HEK293T (cell line): ENCODE results near the gene S1PR4.

Source experiments
- CTCF ChIA-PET: fragments of 350-600 bp; formaldehyde crosslinking; extraction: SDS; loops from one replicate; lab custom pipeline; 2021; ENCODE audit warnings: antibody characterized with exemption, inconsistent platforms; lab: Yijun Ruan, JAX
- POLR2A ChIA-PET: fragments of 350-600 bp; formaldehyde crosslinking; extraction: SDS; loops from one replicate; lab custom pipeline; 2020; ENCODE audit warnings: antibody characterized with exemption, inconsistent platforms; lab: Yijun Ruan, JAX
- DNase-seq: peaks from one replicate; pipeline ENCODE4 v3.0.0; 2012; ENCODE audit warnings: mixed read lengths; ENCODE audit errors: extremely low spot score
- ARNT ChIP-seq: fragments of 450-650 bp; IDR thresholded peaks from 2 replicates; pipeline ENCODE4 v1.6.1; 2017; ENCODE audit warnings: mild to moderate bottlenecking
- BHLHE40 ChIP-seq: fragments of 450-650 bp; IDR thresholded peaks from 2 replicates; pipeline ENCODE4 v1.6.1; 2016; ENCODE audit warnings: mild to moderate bottlenecking, moderate library complexity, borderline replicate concordance
- CTBP1 ChIP-seq: fragments of 450-650 bp; IDR thresholded peaks from 2 replicates; pipeline ENCODE4 v1.6.1; 2016; ENCODE audit warnings: borderline replicate concordance
- ELF4 ChIP-seq: fragments of 450-650 bp; IDR thresholded peaks from 2 replicates; pipeline ENCODE4 v1.6.1; 2017; ENCODE audit warnings: antibody characterized with exemption
- FOXA1 ChIP-seq: fragments of 450-650 bp; IDR thresholded peaks from 2 replicates; pipeline ENCODE4 v1.6.1; 2016; ENCODE audit warnings: mild to moderate bottlenecking
- FOXK2 ChIP-seq: fragments of 450-650 bp; IDR thresholded peaks from 2 replicates; pipeline ENCODE4 v1.6.1; 2016; ENCODE audit warnings: mild to moderate bottlenecking
- FOXM1 ChIP-seq: fragments of 450-650 bp; IDR thresholded peaks from 2 replicates; pipeline ENCODE4 v1.6.1; 2017; ENCODE audit warnings: mild to moderate bottlenecking, borderline replicate concordance
- HDGF ChIP-seq: fragments of 450-650 bp; IDR thresholded peaks from 2 replicates; pipeline ENCODE4 v1.6.1; 2017; ENCODE audit warnings: antibody characterized with exemption, borderline replicate concordance
- L3MBTL2 ChIP-seq: fragments of 450-650 bp; conservative IDR thresholded peaks from 2 replicates; pipeline ENCODE4 v1.6.1; 2016; ENCODE audit warnings: mild to moderate bottlenecking
- LEF1 ChIP-seq: fragments of 450-650 bp; IDR thresholded peaks from 2 replicates; pipeline ENCODE4 v1.6.1; 2017; ENCODE audit warnings: mild to moderate bottlenecking, borderline replicate concordance
- NFRKB ChIP-seq: fragments of 450-650 bp; IDR thresholded peaks from 2 replicates; pipeline ENCODE4 v1.6.1; 2016; ENCODE audit warnings: mild to moderate bottlenecking, moderate library complexity
- SP1 ChIP-seq: fragments of 450-650 bp; IDR thresholded peaks from 2 replicates; pipeline ENCODE4 v1.6.1; 2017
- SUZ12 ChIP-seq: fragments of 450-650 bp; IDR thresholded peaks from 2 replicates; pipeline ENCODE4 v1.6.1; 2016; ENCODE audit warnings: mild to moderate bottlenecking
- TARDBP ChIP-seq: fragments of 450-650 bp; IDR thresholded peaks from 2 replicates; pipeline ENCODE4 v1.6.1; 2016
- ZNF384 ChIP-seq: fragments of 450-650 bp; IDR thresholded peaks from 2 replicates; pipeline ENCODE4 v1.6.1; 2016
- TF ChIP-seq, protein P1 (sequence below): fragments of 450-650 bp; IDR thresholded peaks from 2 replicates; pipeline ENCODE4 v1.6.1; 2016

The S1PR4 gene

DNA sequence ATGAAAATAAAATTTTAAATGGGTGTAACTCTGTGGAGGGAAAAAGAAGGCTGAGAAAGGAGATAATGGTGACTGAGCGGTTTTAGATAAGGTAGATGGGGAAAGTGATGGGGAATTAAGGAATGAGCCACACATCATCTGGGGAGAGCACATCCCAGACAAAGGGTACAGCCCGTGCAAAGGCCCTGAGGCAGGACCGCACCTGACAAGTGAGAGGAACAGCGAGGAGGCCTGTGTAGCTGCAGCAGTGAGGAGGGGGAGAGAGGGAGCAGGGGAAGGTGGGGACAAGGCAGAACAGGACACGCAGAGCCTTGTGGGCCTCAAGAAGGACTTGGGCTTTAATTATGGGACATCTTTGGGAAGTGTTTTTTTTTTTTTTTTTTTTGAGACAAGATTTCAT, 44.1 kb downstream of the S1PR4 start:
- ChIA-PET CTCF (no interaction called here), POLR2A (no interaction called here)
- TF ChIP-seq BHLHE40, result no peak
- no peak for DNase-seq

DNA sequence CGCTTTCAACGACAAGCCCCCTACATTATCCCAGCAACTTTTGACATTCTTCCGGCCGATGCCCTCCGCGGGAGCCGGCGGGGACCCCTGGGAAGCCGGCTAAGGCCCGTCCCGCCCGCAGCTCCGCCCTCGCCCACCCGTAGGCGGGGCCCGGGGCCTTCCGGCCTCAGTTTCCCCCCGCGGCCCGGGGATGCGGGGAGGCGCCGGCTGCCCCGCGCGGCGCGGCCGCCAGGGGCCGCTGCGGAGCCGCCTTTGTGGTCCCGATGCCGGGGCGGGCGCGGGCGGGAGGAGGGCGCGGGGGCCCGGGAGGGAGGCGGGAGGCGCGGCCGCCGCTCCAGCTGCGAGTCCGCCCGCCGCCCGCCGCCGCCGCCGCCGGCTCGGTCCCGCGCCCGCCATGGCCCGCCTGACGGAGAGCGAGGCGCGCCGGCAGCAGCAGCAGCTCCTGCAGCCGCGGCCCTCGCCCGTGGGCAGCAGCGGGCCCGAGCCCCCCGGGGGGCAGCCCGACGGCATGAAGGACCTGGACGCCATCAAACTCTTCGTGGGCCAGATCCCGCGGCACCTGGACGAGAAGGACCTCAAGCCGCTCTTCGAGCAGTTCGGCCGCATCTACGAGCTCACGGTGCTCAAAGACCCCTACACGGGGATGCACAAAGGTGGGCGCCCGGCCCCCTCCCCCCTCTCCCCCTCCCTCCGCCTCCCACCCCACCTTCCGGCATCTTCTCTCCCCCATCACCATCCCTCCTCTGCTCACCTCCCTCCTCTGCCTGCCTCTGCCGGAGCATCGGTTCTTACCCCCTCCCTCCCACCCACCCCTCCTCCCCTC, 46.0 kb downstream of the S1PR4 start, which contains the start of gene CELF5:
Gene CELF5 (plus strand): TSS at position 316 of the 823 bp plus-strand sequence. CDS start 79 bp downstream, at position 395.
- TF ChIP-seq FOXA1, result no peak
- ChIA-PET POLR2A (no interaction called here), CTCF (interaction anchor here (0.6 to 1.1 kb wide), 3 partner anchors 8 to 313 kb away, joined by 3 to 4 read pairs (median 3); no protein-coding TSS in a partner anchor)
- peak; percentile 88 for DNase-seq

DNA sequence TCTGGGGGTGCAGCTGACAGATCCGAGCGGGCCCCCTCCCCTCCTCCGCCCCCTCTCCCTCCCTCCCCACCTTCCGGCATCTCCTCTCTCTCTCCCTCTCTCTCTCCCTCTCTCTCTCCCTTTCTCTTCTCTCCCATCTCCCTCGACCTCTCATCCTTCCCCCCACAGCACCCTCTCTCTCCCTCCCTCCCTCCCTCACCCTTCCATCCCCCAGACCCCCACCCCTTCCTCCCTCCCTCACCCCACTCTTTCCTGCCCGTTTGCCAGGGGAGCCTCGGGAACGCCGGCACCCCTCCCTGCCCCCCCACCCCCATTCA, 46.6 kb downstream of the S1PR4 start:
- no peak for DNase-seq
- CTCF ChIA-PET, result interaction anchor here (0.6 to 1.1 kb wide), 2 partner anchors 230 to 314 kb away, joined by 3 read pairs; no protein-coding TSS in a partner anchor
- no peak for TF ChIP-seq LEF1
- no peak for TF ChIP-seq ZNF384
- TF ChIP-seq FOXK2, result no peak
- TF ChIP-seq L3MBTL2, result no peak
- no peak for TF ChIP-seq HDGF
- TF ChIP-seq BHLHE40, result no peak
- TF ChIP-seq ARNT, result no peak
- no peak for TF ChIP-seq NFRKB
- TF ChIP-seq, protein P1, sequence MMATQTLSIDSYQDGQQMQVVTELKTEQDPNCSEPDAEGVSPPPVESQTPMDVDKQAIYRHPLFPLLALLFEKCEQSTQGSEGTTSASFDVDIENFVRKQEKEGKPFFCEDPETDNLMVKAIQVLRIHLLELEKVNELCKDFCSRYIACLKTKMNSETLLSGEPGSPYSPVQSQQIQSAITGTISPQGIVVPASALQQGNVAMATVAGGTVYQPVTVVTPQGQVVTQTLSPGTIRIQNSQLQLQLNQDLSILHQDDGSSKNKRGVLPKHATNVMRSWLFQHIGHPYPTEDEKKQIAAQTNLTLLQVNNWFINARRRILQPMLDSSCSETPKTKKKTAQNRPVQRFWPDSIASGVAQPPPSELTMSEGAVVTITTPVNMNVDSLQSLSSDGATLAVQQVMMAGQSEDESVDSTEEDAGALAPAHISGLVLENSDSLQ, result no peak
- no peak for TF ChIP-seq TARDBP
- TF ChIP-seq SP1, result no peak
- TF ChIP-seq CTBP1, result no peak
- TF ChIP-seq SUZ12, result no peak
- no peak for TF ChIP-seq FOXA1
- TF ChIP-seq FOXM1, result no peak
- TF ChIP-seq ELF4, result no peak
- POLR2A ChIA-PET, result no interaction called here

DNA sequence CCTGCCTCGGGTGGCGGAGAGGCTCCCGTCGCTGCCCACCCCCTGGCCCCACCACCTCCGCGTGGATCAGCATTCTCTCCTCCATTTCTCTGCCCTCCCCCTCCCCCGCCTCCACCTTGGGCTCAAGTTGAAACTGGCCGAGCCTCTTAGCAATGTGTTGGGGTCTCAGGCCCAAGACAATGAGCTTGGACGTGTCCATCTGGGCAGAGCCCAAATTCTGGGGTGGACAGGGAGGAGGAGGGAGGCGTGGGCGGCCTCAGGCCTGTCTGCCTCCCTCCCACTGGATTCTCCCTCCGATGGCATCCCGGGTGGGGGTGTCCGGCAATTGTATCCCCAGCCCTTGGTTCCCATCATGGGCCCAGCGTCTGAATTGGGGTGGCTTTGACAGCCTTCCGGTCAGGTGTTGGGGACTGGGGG, 47.1 kb downstream of the S1PR4 start:
- no peak for DNase-seq
- ChIA-PET POLR2A (no interaction called here), CTCF (interaction anchor here (0.6 kb wide), 1 partner anchor 10 kb away, joined by 3 read pairs; no protein-coding TSS in a partner anchor)
- no peak for TF ChIP-seq CTBP1

DNA sequence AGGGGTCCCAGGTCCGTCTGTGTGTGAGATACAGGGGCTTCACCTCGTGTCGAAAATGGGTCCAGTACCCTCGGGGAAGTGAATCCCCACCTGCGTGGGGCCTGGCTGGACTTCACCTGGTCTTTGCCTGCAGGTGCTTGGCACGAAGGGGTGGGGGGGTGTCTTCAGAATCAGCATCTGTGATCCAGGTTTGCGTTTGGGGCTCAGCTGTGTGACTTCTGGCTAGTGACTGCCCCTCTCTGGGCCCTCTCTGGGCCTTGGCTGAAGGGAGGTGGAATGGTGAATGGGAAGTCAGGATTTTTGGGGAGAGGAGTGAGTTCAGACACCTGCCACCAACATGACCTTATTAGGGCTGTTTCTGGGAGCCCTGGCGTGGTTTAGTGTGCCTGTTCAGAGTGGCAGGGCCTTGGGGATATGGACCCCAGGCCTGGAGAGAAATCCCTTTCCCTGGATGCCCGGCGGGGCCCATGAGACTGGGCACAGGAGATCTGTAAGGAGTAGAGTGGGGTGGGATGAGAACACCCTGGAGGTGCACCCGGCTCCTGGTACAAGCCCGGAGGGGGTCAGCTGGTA, 48.6 kb downstream of the S1PR4 start:
- TF ChIP-seq LEF1 (no peak), FOXK2 (no peak), FOXA1 (no peak), FOXM1 (no peak), TARDBP (no peak), ELF4 (no peak), L3MBTL2 (no peak), CTBP1 (no peak)
- TF ChIP-seq, protein P1, result no peak
- ChIA-PET CTCF (no interaction called here), POLR2A (no interaction called here)
- no peak for DNase-seq

DNA sequence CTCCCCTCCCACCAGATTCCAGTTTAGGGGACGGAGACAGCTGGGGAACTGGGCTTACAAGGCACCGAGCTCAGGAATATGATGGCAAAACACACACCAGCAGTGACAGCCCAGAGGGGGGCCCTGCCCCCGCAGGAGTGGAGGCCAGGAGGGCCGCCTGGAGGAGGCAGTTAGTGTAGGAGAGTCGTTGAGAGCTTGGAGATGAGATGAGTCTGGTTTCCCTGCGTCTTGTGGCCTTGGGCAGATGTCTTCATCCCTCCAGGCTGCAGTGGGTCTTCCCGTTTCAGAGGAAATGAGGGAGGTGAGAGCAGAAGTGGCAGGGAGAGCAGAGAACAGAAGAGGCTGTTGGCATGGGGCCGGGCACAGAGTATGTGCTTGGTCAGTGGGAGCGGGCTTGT, 50.8 kb downstream of the S1PR4 start:
- no peak for TF ChIP-seq ZNF384
- no peak for TF ChIP-seq CTBP1
- no peak for TF ChIP-seq NFRKB
- TF ChIP-seq SP1, result no peak
- no peak for TF ChIP-seq BHLHE40
- TF ChIP-seq ELF4, result no peak
- TF ChIP-seq TARDBP, result no peak
- TF ChIP-seq SUZ12, result no peak
- no peak for TF ChIP-seq FOXK2
- no peak for TF ChIP-seq FOXA1
- no peak for TF ChIP-seq HDGF
- TF ChIP-seq FOXM1, result no peak
- no peak for DNase-seq
- ChIA-PET POLR2A (no interaction called here), CTCF (interaction anchor here (0.6 to 1.2 kb wide), 4 partner anchors 15 to 76 kb away, joined by 3 read pairs; no protein-coding TSS in a partner anchor)
